GM18520 (cell line): ENCODE results near the gene EMID1.

Source experiments
- ATAC-seq: cut with Tn5 transposase; IDR thresholded peaks from one replicate; pipeline ENCODE4 v1.9.1; 2021; ENCODE audit not compliant: unreplicated experiment

Gene EMID1

GRCh38 chr22:29205594-29206371, at the start of gene EMID1:
Gene EMID1 (plus strand): TSS chr22:29205896. CDS start chr22:29206039, 143 bp downstream.
- no peak for ATAC-seq

GRCh38 chr22:29155966-29156365, 49.7 kb upstream of the EMID1 start:
- ATAC-seq = no peak

- ATAC-seq = no peak
These were observed 49.2 kb upstream of the EMID1 start for GRCh38 chr22:29156507-29156906.

GRCh38 chr22:29157759-29158535, 47.7 kb upstream of the EMID1 start:
- ATAC-seq = no peak

GRCh38 chr22:29158546-29158945, 47.1 kb upstream of the EMID1 start:
- ATAC-seq = no peak

- ATAC-seq = no peak
These were observed 41.9 kb upstream of the EMID1 start for GRCh38 chr22:29163808-29164207.

GRCh38 chr22:29165321-29166060, 40.2 kb upstream of the EMID1 start:
- no peak for ATAC-seq

- ATAC-seq = no peak
These were observed 39.5 kb upstream of the EMID1 start for GRCh38 chr22:29166180-29166579.

GRCh38 chr22:29167032-29167911, 38.4 kb upstream of the EMID1 start:
- peak; percentile 83 for ATAC-seq

GRCh38 chr22:29171721-29172120, 34.0 kb upstream of the EMID1 start:
- ATAC-seq = no peak

- no peak for ATAC-seq
These were observed 33.5 kb upstream of the EMID1 start for GRCh38 chr22:29172216-29172615.

GRCh38 chr22:29175312-29175835, 30.3 kb upstream of the EMID1 start:
- no peak for ATAC-seq

- no peak for ATAC-seq
These were observed 21.5 kb upstream of the EMID1 start for GRCh38 chr22:29183971-29184848.

- no peak for ATAC-seq
These were observed 20.7 kb upstream of the EMID1 start for GRCh38 chr22:29184849-29185490.

- no peak for ATAC-seq
These were observed 19.4 kb upstream of the EMID1 start for GRCh38 chr22:29186302-29186701.

GRCh38 chr22:29187831-29188230, 17.9 kb upstream of the EMID1 start:
- no peak for ATAC-seq

- ATAC-seq = no peak
These were observed 15.6 kb upstream of the EMID1 start for GRCh38 chr22:29190051-29190450.

- no peak for ATAC-seq
These were observed 14.8 kb upstream of the EMID1 start for GRCh38 chr22:29190918-29191317.

- ATAC-seq = no peak
These were observed 12.7 kb upstream of the EMID1 start for GRCh38 chr22:29193021-29193420.
